Subcutaneous adipose tissue (tissue), 4 donors: ENCODE measurements around the gene CDH22. TPM values are rescaled to one million over a fixed set of nuclear protein-coding genes. Genes with fewer than 3 reads are reported as not detected.

Experiments used
- total RNA-seq, 4 donors: library from RNA; depleted of rRNA; stranded (reverse); fragments of >200 nt; gene quantifications; one replicate each; pipeline ENCODE4 v1.1.0, GENCODE V29; 2016
- TF ChIP-seq, protein P1 (sequence below): fragments of 450-650 bp; IDR thresholded peaks from one replicate; pipeline ENCODE4 v1.5.1; 2016; ENCODE audit warnings: low read depth, mild to moderate bottlenecking, control low read depth, antibody characterized with exemption, moderate library complexity

CDH22 gene
- total RNA-seq, 4 donors from 2014 or later, result not detected

DNA sequence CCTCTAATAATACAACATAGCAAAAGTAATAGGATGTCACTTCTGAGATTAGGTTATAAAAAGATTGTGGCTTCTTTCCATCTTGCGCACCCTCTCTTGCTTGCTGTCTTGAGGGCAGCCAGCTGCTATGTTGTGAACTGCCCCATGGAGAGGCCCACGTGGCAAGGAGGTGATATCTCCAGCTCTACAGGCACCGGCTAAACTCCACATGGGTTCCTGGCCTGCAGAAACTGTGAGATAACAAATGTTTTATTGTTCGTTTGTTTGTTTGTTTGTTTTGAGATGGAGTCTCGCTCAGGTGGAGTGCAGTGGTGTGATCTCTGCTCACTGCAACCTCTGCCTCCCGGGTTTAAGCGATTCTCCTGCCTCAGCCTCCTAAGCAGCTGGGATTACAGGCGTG is 152.2 kb downstream of the CDH22 start:
- TF ChIP-seq, protein P1, sequence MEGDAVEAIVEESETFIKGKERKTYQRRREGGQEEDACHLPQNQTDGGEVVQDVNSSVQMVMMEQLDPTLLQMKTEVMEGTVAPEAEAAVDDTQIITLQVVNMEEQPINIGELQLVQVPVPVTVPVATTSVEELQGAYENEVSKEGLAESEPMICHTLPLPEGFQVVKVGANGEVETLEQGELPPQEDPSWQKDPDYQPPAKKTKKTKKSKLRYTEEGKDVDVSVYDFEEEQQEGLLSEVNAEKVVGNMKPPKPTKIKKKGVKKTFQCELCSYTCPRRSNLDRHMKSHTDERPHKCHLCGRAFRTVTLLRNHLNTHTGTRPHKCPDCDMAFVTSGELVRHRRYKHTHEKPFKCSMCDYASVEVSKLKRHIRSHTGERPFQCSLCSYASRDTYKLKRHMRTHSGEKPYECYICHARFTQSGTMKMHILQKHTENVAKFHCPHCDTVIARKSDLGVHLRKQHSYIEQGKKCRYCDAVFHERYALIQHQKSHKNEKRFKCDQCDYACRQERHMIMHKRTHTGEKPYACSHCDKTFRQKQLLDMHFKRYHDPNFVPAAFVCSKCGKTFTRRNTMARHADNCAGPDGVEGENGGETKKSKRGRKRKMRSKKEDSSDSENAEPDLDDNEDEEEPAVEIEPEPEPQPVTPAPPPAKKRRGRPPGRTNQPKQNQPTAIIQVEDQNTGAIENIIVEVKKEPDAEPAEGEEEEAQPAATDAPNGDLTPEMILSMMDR, result no peak

DNA sequence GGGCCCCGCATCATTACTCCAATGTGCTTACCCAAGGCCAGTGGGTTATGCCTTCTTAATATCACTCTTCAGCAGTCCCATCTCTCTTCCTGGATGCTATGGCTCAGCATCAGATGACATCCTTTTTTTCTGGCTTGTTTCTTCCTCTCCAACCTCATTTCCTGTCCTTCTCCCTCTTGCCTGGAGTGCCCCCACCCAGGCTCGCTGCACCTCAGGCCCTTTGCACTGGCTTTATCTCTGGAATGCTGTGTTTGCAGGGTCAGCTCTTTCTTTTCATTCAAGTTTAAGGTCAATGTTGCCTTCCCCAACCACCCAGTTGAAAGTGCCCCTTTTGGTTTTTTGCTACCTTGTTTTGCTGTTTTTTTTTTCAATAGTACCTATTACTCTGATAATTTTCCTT is 153.5 kb downstream of the CDH22 start:
- TF ChIP-seq, protein P1, result no peak

DNA sequence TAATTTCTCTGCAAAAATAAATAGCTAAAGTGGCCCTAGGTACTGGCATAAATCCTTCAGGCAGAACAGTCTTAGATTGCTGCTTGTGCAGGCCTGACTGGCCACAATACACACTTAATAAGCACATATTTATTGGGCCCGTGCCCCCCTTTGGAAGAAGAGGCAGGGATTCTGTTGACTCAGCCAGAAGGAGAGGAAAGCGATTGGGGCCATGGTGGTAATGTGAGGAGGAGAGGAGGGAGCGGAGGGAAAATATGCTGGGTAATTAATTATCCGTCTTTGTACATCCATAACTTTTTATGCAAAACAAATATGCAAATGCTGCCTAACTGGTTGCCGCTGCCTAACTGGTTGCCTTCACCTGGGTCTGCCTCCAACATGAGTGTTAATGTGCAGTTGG is 154.0 kb downstream of the CDH22 start:
- TF ChIP-seq, protein P1, result no peak

DNA sequence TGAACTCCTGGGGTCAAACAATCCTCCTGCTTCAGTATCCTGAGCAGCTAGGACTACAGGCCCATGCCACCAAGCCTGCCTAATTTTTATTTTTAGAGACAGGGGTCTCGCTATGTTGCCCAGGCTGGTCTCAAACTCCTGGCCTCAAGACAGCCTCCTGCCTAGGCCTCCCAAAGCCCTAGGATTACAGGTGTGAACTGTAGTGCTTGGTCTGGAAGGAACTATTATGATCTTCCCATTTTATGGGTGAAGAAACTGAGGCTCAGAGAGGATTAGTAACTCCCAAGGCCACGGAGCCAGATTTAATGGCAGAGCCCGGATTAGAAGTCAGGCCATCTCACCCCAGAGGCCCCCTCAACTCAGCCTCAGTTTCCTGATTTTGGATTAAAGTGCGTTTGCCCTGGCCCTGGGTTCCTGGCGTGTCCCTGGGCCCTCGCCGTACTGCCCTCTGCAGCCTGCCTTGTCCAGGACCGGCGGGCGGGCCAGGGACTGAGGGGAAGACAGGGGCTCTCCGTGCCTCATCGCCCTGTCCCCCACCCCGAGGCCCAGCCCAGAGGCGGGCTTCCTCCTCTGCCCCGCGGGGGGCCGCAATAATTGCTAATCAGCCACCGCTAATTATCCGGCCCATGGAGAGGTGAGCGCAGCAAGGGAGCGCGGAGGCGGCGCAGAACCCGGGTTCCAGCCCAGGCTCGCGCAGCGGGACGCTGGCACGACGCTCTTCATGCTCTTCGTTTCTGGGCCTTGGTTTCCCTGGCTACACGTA is 155.3 kb downstream of the CDH22 start:
- TF ChIP-seq, protein P1, result no peak

DNA sequence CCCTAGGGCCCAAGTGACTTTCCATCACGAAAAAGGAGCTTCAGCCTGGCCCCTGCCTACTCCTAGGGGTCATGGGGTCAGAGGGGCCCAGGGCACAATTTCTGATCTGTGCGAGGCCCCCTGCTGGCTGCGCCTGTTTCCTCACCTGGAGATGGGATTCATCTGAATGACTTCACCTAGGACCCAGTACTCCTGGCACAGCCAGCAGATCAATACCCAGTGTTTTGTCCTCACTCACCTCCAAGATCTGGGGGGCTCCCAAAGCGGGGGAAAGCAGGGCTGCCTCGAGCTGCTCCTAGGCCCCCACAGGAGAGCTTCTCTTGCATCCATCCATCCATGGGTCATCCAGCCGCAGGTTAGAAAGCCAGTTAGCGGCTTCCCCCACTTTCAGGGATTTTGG is 156.4 kb downstream of the CDH22 start:
- TF ChIP-seq, protein P1, result no peak

DNA sequence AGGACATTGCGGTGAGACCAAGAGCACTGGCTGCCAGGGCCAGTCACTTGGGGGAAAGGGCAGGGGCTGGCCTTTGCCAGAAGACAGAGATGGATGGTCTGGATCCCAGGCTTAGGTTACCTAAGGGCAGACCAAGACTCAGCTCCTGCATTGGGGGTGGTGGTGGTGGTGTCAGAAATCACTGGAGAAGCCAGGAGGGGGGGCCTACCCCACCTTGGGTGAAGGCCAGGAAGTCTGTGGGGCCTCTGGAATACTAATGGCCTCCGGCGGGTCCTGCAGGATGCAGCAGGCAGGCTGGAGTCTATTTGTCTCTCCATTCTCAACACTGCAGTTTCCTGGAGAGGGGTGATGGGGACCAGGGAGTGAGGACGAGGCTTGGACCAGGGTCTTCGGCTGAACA is 157.4 kb downstream of the CDH22 start:
- TF ChIP-seq, protein P1, result no peak

DNA sequence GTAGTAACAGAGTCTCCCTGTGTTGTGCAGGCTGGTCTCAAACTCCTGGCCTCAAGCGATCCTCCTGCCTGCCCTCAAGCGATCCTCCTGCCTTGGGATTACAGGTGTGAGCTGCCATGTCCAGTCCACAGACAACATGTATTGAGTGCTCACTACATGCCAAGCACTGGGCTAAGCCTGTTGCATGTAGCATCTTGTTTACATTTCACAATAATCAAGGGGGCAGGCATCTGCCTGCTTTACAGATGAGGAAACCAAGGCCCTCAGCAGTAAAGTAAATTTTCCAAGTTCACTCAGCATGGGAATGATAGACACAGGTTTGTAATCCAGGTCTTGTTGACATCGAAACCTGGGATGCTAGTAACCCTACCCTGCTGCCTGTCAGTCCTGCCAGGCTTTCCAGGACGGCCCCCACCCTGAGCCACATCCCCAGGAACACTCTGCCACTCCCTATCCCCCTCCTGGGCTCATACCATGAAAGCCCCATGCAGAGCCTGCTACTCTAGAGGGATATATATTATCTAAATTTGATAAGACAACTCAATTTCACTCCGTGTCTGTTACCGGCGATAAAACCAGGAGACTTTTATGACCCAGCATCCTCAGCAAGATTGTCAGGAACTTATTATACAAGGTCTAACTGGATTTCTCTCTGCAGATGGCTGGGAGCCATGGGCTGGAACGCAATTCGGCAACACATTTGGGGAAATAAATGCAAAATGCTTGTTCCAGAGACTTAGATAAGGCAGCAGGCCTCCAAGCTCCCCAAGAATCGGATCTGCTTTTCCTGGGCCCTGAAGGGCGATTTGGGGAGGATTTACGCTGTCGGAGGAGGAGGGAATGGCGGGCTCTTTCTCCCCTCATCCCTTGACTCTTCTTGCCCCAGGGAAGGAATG is 159.7 kb downstream of the CDH22 start:
- TF ChIP-seq, protein P1, result no peak
